HG03521 (cell line): ENCODE results near the gene CTLA4.

Experiments
- ATAC-seq: cut with Tn5 transposase; IDR thresholded peaks from one replicate; pipeline ENCODE4 v1.9.1; 2021; ENCODE audit warnings: mild to moderate bottlenecking, moderate library complexity; ENCODE audit not compliant: unreplicated experiment

The CTLA4 gene

DNA sequence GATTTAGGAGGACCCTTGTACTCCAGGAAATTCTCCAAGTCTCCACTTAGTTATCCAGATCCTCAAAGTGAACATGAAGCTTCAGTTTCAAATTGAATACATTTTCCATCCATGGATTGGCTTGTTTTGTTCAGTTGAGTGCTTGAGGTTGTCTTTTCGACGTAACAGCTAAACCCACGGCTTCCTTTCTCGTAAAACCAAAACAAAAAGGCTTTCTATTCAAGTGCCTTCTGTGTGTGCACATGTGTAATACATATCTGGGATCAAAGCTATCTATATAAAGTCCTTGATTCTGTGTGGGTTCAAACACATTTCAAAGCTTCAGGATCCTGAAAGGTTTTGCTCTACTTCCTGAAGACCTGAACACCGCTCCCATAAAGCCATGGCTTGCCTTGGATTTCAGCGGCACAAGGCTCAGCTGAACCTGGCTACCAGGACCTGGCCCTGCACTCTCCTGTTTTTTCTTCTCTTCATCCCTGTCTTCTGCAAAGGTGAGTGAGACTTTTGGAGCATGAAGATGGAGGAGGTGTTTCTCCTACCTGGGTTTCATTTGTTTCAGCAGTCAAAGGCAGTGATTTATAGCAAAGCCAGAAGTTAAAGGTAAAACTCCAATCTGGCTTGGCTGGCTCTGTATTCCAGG, at the start of gene CTLA4:
Gene CTLA4 (plus strand): TSS at position 211 of the 640 bp plus-strand sequence. CDS start 172 bp downstream, at position 383.
- no peak for ATAC-seq

DNA sequence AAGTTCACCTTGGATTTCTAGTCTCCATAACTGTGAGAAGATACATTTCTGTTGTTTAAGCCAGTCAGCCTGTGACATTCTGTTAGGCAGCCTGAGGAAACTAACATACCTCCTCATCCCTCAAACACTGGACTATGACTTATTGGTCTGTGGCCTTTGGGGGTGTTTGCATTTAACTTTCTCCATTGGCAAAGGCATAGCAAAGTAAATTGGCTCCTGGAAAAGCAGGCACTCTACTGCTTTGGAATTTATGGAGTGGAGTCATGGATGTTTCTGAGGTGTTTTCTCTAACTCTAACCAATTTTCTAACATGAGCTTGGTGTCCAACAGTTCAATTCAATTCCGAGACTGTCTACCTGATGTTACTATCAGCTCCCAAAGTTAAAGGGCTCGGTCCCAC, 48.9 kb upstream of the CTLA4 start:
- ATAC-seq: no peak

DNA sequence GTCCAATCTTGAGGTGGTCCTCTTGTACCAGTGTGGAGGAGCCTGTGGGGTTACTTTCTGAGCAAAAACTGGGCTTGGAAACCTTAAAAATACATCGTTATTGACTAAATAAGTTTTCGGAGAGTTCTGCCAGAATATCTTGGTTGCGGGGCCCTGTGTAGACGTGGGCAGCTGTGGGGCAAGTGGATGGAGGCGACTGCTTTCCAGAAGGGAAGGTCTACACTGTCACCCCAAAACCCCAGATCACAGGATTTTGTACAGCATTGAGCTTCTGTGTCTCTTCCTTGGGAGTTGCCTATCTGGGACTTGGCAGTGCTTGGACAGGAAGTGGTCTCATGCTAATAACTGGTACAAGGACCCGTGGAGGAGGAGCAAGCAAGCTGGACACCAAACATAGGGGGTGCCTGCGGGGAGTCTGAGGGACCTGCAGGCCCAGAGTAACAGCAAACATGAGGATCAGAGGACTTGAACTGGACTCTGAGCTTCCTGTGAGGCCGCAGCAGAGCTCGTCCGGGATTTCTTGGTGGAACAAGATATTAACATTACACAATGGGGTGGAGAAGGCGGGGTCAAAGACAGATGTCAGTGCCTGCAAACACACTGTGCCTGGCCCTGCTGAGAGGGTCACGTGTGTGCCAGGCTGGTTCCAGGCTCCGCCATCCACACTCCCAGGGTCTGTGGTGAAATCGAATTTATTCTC, 48.0 kb upstream of the CTLA4 start:
- no peak for ATAC-seq

DNA sequence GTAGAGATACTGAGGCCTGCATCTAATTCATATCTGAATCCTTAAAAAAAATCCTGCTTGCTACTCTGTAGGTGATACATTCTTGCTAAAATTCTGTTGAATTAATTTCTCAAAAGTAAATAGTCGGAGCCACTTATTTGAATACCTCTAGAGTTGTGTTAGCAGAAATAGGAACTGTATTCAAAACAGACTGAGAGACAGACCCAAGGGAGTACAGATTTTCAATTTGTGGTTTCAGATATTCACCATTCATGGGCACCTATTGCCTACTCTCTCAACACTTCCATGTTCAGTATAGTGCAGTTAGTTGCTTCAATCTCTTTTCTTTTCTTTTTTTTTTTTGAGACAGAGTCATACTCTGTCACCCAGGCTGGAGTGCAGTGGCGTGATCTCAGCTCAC, 46.6 kb upstream of the CTLA4 start:
- peak; percentile 71 for ATAC-seq

DNA sequence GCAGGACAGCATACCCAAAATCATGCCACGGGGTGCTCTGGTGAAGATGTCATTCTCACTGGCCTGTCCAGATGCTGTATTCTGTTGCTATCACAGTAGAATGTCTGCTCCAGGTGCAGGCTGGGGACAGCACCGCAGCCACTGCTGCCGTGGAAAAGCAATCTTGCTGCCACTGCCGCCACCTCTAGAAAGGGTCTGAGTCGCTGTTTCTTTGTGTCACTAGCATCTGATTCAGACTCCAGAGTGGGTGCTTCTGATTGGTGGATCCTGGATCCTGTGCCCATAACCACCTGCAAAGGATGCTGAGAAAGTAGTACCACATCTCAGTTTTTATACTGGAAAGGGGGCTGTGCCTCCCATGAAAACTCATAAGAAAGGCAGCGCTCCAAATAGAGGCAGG, 45.3 kb upstream of the CTLA4 start:
- ATAC-seq: no peak

DNA sequence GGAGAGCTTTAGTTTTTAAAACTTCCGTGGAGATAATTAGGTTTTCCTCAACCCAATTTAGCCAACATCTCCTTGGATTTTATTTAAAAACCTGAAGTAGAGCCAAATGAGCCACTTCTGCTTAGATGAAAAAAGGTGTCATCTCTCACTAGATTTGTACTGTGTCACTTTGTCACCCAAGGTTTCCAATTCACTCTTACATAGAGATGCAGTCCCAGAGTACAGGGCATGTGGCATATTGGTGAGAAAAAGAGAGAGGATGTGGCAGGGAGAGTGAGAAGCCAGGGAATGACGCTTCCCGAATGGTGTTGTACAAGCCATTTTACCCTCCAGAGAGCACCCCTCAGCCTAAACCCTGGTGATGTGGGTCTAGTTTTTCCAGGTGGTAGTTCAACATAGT, 44.4 kb upstream of the CTLA4 start:
- no peak for ATAC-seq

DNA sequence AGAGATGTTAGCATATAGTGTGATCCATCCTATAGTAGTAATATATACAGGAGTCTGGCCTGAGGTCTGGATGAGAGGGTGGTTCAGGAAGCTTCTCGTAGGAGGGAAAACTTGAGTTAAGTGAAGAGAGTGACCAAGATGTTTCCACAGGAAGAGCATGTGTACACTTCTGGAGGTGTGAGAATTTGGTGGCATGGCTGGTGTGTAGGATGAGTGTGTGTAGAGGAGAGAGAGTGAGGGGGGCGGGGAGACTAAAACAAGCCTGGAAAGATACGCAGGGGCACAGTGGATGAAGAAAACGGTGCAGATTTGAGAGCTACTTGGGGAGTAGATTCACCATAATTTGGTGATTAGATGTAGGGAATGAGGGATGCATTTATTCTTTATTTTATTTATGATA, 43.5 kb upstream of the CTLA4 start:
- ATAC-seq: no peak

DNA sequence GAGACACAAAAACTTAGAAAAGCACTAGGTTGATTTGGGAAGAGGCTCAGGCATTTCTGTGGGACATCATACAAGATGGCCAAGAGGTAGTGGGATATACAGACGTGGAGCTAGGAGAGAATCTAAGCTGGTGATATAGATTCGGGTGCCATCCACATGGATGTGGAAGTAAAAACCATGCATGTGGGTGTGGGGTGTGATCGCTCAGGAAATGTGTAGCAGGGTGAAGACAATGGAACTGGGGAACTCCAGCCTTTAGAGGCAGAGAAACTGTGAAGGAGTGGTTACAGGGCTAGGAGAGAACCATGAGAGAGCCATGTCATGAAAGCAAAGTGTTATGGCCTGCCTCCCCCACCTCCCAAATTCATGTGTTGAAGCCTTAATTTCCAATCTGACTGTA, 43.0 kb upstream of the CTLA4 start:
- no peak for ATAC-seq

DNA sequence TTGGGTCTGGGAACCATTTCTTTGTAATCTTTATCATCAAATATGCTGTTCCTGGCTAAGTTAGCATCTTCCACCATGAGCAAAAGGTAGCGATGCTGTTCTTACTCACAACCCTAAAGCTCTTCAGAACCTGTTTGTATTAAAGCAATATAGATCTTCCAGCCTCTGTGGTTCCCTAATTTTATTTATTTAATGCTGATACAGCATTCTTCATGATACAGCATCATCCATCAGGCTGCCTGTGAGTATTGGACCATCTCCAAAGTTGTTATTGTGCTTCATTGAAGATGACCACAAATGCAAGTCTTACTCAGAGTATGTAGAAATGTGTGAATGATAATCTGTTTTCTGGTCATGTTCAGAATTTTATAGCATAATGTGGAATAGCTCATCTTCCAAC, 40.9 kb upstream of the CTLA4 start:
- no peak for ATAC-seq

DNA sequence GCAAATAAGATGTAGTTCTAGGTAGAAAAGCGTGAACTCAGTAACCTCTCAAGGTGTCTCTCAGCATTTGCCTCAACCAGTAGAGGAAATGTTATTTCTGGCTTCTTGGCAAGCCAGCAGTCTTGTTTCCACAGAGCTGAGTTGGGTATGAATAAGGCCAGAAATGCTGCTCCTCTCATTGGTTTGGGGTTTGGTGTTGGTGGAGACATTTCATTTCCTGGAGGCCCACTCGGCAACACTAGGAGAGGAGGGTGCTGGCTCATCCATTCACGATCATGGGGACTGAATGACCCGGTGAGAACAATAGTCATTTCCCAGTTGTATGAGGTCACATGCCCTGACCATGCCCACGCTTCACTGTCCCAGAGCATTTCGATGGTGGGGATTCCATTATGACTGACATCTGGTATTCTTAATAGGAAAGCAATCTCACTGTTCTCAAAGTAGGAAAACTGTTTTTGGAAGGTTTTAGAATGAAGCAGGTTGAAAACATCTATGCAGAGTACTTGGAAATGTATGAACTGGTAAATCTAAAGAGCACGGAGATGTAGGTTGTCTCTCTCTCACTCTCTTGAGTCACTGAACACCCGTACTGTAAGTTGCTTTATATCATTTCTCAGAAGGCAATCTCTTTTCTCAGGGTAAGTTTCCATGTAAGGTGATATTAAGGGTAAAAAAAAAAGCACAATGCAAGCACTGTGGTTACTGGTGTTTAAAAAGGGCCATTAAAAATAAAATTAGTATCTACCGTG, 37.1 kb upstream of the CTLA4 start:
- no peak for ATAC-seq

DNA sequence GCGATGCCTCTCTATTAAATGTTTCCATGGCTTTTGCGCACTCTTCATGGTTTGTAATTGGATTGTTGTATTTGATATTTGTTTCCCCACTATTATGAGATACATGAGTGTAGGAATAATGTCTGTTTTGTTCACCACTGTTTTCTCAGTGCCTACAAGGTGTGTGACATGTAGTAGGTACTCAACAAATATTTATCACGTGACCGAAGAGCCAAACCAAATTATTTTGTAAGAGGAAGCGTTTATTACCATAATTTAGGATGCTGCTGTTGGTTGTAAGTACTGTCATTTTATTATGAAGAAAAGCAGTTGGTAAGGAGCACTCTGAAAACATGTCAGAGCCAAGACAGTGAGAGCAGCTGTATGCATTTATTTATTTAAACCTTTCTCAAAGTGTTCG, 32.2 kb upstream of the CTLA4 start:
- ATAC-seq: no peak

DNA sequence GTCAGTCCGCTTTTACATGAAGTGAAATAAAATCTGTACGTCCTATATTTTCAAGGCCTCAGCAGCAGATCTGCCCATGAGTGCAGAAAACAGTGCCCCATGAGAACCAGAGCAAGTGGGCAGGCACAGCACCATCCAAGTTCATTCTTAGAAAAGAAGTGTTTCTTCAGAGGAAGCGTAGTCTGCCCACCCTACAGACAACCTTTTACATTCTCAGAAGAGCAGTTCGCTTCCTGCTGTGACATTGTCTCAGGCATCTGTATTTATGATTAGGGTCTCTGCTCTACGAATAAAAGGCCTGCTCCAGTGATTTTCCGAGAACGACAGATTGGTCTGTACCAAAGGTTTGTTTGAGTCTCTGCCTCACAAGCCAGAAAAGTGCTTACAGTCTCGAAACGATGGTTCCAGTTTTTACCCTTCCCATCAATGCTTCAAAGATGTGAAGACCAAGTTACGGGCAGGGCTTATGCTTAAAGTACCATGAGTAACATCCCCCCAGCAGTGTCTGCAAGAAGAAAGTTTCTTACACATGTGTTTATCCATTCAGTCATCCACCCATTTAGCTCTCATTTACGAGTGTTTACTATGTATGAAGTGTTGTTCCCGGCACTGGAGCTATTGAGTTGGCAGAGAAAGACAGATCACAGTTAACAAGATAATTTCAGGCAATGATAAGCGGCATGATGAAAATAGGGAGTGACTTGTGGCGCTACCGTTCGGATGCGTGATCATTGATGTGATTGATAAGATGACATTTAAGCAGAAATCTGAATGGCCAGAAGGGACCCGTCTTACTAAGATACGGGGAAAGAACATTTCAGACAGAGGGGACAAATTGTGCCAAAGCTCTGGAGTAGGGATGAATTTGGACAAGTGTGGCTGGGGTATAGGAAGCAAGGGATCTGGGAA, 31.4 kb upstream of the CTLA4 start:
- no peak for ATAC-seq

DNA sequence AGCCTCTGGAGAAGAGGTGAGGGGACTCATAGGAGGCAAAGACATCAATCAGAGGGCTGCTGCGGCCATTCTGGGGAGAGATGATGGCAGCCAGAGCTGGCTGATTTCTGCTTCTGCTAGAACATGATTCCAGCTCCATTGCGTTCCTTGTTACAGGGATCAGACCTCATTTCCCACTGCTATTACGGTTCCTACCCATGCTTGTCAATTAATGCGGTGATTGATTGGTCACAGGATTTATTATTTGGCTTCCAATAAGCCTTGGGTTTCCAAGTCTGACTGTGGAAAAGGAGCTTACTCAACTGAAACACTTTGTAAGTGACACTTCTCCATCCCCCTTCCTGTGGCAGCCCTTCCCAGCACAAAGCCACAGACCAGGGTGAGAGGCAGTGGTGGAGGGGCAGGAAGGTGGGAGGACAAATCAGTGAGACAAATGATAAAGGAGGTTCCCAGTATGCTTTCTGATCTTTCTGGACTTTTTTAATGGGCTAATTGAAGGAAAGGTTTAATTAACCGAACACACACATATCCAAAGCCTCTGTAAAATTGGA, 26.8 kb upstream of the CTLA4 start:
- ATAC-seq: no peak

DNA sequence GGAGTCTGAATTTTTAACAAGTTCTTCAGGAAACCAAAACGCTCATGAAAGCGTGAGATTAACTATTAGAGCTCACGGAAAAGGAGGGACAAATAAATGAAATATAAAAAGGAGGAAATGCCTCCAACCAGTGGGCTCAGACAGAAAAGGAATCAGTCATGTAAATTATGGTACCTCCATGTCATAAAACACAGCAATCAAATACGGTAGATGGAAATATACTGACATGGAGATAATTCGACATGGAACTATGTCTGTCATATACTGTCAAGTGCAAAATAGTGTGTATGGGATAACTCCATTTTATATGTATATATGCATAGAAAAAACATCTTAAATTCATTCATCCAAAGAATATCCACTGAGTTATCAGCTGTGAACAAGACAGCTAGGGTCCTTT, 25.9 kb upstream of the CTLA4 start:
- no peak for ATAC-seq

DNA sequence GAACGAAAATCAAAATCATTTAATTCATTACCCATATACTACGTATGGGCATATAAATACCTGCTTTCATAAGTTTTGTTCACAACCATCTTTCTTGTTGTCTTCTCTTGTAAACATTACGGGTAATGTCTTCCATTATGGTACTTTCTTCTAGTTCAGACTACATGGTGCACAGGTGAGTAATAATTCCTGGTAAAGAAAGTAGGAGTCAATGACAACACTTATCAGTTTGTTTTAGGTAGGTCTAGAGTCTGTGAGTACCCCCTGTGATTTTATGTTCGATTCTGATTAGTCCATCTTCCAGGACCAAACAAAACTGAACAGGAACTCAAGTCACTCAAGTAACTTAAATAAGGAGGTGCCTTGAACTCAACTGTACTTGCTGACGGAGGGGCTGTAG, 25.2 kb upstream of the CTLA4 start:
- ATAC-seq: no peak

DNA sequence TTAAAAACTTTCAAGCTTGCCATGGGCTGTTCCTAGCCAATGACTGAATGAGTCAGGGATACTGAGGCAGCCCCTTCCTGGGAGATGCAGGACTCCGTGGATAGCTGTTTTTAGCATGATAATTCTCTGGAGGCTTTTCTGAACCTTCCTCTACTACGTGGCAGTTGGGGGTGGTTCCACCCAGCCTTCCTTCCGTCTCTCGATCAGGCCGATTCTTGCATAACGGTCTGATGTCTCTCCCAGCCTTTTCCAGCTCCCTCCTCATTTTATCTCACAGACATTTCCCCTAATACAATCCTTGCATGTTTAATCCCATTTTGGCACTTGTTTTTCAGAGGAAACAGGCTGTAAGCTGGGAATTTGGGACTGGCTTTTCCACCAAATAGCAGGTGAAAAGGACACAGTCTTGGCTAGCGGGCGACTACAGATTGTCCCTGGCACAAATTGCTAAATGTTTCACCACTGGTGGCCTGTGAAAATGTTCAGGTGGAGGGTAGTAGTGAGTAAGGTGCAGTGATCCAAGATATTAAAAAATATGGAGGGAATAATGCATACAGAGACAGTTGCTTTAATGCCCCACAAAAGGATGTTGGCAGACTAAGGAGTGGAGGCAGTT, 21.0 kb upstream of the CTLA4 start:
- no peak for ATAC-seq

DNA sequence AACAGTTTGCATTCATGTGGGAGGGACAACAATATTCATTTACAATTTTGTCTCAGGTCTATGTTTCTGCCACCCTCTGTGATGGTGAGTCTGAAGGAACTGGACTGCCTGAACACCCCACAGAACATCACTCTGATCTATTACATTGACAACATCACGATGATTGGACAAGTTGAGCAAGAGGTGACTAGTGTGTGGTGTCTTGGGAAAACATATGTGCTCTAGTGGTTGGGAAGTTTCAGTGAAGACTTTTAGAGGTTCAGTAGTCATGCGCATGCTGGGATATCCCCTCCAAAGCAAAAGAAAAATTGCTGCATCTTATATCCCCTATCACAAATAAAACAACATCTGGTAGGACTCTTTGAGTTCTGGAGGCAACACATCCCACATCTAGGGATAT, 18.6 kb upstream of the CTLA4 start:
- ATAC-seq: no peak

DNA sequence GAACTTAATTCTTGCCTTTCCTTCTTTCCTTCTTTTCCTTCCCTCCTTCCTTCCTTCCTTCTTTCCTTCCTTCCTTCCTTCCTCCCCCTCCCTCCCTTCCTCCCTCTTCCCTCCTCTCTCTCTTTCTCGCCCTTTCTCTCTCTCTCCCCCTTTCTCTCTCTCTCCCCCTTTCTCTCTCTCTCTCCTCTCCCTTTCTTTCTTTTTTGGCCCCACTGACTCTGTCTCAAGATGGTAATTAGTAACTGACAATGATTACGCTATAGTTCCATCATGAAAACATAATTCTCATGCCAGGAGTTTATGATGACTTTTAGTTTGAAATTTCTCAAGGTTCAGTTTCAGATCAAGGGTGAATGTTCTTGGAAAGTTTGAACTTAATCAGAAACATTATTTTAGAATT, 14.8 kb upstream of the CTLA4 start:
- no peak for ATAC-seq

DNA sequence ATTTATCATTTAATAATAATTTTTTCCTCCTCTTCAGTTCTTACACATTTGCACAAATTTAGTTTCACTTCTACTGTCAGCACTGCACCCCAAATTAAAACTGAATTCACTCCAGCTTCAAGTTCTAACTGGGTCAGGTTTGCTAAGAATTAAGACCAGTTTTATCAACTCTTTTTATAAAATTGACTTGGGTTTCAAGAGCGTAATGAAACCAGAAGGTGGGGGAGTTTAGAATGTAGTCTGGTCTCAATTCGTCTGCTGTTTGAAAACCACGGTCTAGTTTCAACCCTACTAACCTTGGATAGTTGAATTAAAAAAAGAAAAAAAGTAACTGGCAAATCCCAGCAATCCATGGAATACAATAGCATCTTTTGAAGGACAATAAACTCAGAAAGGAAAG, 14.3 kb upstream of the CTLA4 start:
- ATAC-seq: no peak

DNA sequence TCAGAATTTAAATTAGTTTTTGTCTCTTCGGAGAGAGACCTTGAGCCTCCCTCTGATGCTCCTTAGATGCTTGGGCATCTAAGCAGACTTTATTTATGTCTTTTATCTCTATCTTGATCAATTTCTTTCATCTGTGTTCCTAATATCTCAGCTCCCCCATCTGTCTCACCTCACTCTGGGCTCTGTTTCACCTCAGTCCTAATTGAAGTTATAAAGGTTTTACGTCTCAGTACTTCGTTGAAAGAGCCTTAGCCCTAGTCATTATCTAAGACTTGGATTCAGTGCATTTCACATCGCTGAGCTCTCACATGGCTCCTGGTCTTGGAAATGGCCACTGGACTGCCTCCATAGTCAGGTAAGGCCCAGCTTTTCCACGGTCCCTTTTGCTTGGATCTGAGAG, 13.8 kb upstream of the CTLA4 start:
- no peak for ATAC-seq
